Esophagus mucosa (tissue), 1 donor: ENCODE data around the gene RBM14. TPM values are rescaled to one million over a fixed set of nuclear protein-coding genes. Genes with fewer than 3 reads are reported as not detected.

Source experiments
- total RNA-seq: library from RNA; stranded (reverse); gene quantifications from one replicate; pipeline ENCODE4 v1.2.4, GENCODE V29; 2023
- donor health status: DM: yes; HTN: yes; CAD: no.

Gene RBM14
- total RNA-seq, 1 donor from 2014 or later: 36.8 TPM

Other genes starting within 250 kb of the RBM14 start
- gene SLC29A2, start 244.9 kb upstream of the RBM14 start, total RNA-seq: 3.6 TPM
- not detected for gene NPAS4, start 195.6 kb upstream of the RBM14 start, total RNA-seq
- gene MRPL11, start 177.8 kb upstream of the RBM14 start, total RNA-seq: 66.4 TPM
- gene PELI3, start 149.7 kb upstream of the RBM14 start, total RNA-seq: 3.7 TPM
- 46.9 TPM for gene DPP3, start 136.2 kb upstream of the RBM14 start, total RNA-seq
- gene BBS1, start 106.0 kb upstream of the RBM14 start, total RNA-seq: 11.8 TPM
- gene ZDHHC24, start 70.6 kb upstream of the RBM14 start, total RNA-seq: 6.8 TPM
- gene ACTN3, start 69.7 kb upstream of the RBM14 start, total RNA-seq: 0.44 TPM
- gene CTSF, start 48.0 kb upstream of the RBM14 start, total RNA-seq: 4.1 TPM
- gene CCDC87, start 23.6 kb upstream of the RBM14 start, total RNA-seq: 0.16 TPM
- 20.1 TPM for gene CCS, start 23.4 kb upstream of the RBM14 start, total RNA-seq
- gene RBM4, start 22.1 kb downstream of the RBM14 start, total RNA-seq: 84.7 TPM
- gene RBM4B, start 61.3 kb downstream of the RBM14 start, total RNA-seq: 10.2 TPM
- gene SPTBN2, start 112.6 kb downstream of the RBM14 start, total RNA-seq: 138 TPM
- gene RCE1, start 226.8 kb downstream of the RBM14 start, total RNA-seq: 14.5 TPM
- gene LRFN4, start 240.4 kb downstream of the RBM14 start, total RNA-seq: 8.6 TPM